ENCODE results near the gene MSH5.
"Not testable (repeated sequence)": the region's sequence is repeated elsewhere in the genome, so short reads cannot be mapped to it uniquely, and the experiment has no call there.

MSH5 gene

GRCh38 chr6:31805939-31806469 is 66.2 kb downstream of the MSH5 start:
- TF ChIP-seq, protein P1, sequence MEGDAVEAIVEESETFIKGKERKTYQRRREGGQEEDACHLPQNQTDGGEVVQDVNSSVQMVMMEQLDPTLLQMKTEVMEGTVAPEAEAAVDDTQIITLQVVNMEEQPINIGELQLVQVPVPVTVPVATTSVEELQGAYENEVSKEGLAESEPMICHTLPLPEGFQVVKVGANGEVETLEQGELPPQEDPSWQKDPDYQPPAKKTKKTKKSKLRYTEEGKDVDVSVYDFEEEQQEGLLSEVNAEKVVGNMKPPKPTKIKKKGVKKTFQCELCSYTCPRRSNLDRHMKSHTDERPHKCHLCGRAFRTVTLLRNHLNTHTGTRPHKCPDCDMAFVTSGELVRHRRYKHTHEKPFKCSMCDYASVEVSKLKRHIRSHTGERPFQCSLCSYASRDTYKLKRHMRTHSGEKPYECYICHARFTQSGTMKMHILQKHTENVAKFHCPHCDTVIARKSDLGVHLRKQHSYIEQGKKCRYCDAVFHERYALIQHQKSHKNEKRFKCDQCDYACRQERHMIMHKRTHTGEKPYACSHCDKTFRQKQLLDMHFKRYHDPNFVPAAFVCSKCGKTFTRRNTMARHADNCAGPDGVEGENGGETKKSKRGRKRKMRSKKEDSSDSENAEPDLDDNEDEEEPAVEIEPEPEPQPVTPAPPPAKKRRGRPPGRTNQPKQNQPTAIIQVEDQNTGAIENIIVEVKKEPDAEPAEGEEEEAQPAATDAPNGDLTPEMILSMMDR (IDR thresholded peaks at IDR 0.05; ENCODE audit: extremely low read depth, insufficient read depth, missing control alignments), result no peak
- DNase-seq (ENCODE audit: low spot score), result no peak
- in situ Hi-C loops (cut with MboI; ENCODE audit: low pct_unique_long_range_greater_than_20kb, low sequenced_read_pairs, unreplicated experiment), result no loop called here

GRCh38 chr6:31806470-31807272 is 66.9 kb downstream of the MSH5 start, which contains the start of gene LSM2:
TSS of gene LSM2 (minus strand) at chr6:31806966. CDS start at chr6:31806757, 209 bp downstream.
- peak; percentile 99 for DNase-seq (ENCODE audit: low spot score)
- in situ Hi-C loops (cut with MboI; ENCODE audit: low pct_unique_long_range_greater_than_20kb, low sequenced_read_pairs, unreplicated experiment), result no loop called here
- TF ChIP-seq, protein P1 (IDR thresholded peaks at IDR 0.05; ENCODE audit: extremely low read depth, insufficient read depth, missing control alignments), result peak; percentile 44

DNA sequence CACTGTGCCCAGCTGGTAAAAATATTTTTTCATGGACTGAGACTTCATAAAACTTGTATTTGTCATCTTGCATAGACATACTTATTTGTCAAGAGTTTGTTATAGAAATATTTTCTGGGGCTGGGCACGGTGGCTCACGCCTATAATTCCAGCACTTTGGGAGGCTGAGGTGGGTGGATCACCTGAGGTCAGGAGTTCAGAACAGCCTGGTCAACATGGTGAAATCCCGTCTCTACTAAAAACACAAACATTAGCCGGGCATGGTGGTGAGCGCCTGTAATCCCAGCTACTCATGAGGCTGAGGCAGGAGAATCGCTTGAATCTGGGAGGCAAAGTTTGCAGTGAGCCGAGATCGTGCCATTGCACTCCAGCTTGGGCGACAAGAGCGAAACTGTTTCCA is 68.8 kb downstream of the MSH5 start:
- in situ Hi-C loops (cut with MboI; ENCODE audit: low pct_unique_long_range_greater_than_20kb, low sequenced_read_pairs, unreplicated experiment); DNase-seq (ENCODE audit: low spot score): not testable (repeated sequence)

GRCh38 chr6:31811645-31812044 is 71.8 kb downstream of the MSH5 start:
- TF ChIP-seq, protein P1 (IDR thresholded peaks at IDR 0.05; ENCODE audit: extremely low read depth, insufficient read depth, missing control alignments), result no peak
- no peak for DNase-seq (ENCODE audit: low spot score)
- in situ Hi-C loops (cut with MboI; ENCODE audit: low pct_unique_long_range_greater_than_20kb, low sequenced_read_pairs, unreplicated experiment), result no loop called here
